ENCODE measurements around the gene PARD3B. TPM values are rescaled to one million over a fixed set of nuclear protein-coding genes. Genes with fewer than 3 reads are reported as not detected.

PARD3B gene
- total RNA-seq, 1 donor from 2014 or later, result 29.7 TPM

- no peaks in the 10 kb centered on the region for H3K27me3 Mint-ChIP-seq
- H3K4me1 Mint-ChIP-seq (ENCODE audit: low read depth), result peaks cover 15% of the 10 kb centered on the region
- no peak overlapping the region for H3K4me3 Mint-ChIP-seq (ENCODE audit: low read depth)
- no peak overlapping the region for H3K27ac Mint-ChIP-seq
- peaks cover 4% of the 10 kb centered on the region for H3K36me3 Mint-ChIP-seq (ENCODE audit: insufficient read depth)
- H3K9me3 Mint-ChIP-seq (ENCODE audit: low read depth), result peaks cover 11% of the 10 kb centered on the region
- no peak for TF ChIP-seq CTCF (IDR thresholded peaks at IDR 0.05; ENCODE audit: unreplicated experiment)
- no peak for DNase-seq (ENCODE audit: low spot score, unreplicated experiment)
Measured at GRCh38 chr2:204673877-204674276, 128.6 kb downstream of the PARD3B start.

DNA sequence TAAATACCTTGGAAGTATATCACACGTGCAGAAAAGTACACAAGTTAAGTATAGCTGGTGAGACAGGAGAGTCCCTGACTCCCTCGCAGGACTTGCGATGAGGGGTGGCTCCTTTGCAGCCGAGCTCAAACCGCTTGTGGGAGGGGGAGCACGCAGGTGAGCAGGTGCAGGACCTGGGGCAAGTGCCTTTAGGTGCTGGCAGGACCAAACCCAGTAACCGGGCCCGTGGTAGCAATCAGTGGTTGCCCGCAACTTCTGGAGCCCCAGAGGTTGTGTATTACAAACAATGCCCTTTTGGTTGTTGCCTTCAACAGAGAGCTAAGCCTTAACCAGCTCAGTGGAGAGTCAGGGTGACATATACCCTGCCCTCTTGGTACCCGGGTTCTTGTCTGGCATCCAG is 132.8 kb downstream of the PARD3B start:
- Mint-ChIP-seq H3K27ac (no peak overlapping the region), H3K4me1 (ENCODE audit: low read depth) (peaks cover 5% of the 10 kb centered on the region), H3K4me3 (ENCODE audit: low read depth) (no peak overlapping the region), H3K27me3 (no peaks in the 10 kb centered on the region), H3K36me3 (ENCODE audit: insufficient read depth) (no peaks in the 10 kb centered on the region), H3K9me3 (ENCODE audit: low read depth) (peaks cover 4% of the 10 kb centered on the region)
- no peak for DNase-seq (ENCODE audit: low spot score, unreplicated experiment)
- no peak for TF ChIP-seq CTCF (IDR thresholded peaks at IDR 0.05; ENCODE audit: unreplicated experiment)

GRCh38 chr2:204680576-204680975 is 135.3 kb downstream of the PARD3B start:
- Mint-ChIP-seq H3K27me3 (no peaks in the 10 kb centered on the region), H3K9me3 (ENCODE audit: low read depth) (peaks cover 4% of the 10 kb centered on the region), H3K4me1 (ENCODE audit: low read depth) (peaks cover 13% of the 10 kb centered on the region), H3K36me3 (ENCODE audit: insufficient read depth) (no peaks in the 10 kb centered on the region), H3K4me3 (ENCODE audit: low read depth) (no peak overlapping the region), H3K27ac (no peak overlapping the region)
- DNase-seq (ENCODE audit: low spot score, unreplicated experiment), result no peak
- no peak for TF ChIP-seq CTCF (IDR thresholded peaks at IDR 0.05; ENCODE audit: unreplicated experiment)

GRCh38 chr2:204681412-204681811 is 136.1 kb downstream of the PARD3B start:
- TF ChIP-seq CTCF (IDR thresholded peaks at IDR 0.05; ENCODE audit: unreplicated experiment), result no peak
- H3K4me3 Mint-ChIP-seq (ENCODE audit: low read depth), result no peak overlapping the region
- peak overlapping the region; percentile 23 for H3K27ac Mint-ChIP-seq

DNA sequence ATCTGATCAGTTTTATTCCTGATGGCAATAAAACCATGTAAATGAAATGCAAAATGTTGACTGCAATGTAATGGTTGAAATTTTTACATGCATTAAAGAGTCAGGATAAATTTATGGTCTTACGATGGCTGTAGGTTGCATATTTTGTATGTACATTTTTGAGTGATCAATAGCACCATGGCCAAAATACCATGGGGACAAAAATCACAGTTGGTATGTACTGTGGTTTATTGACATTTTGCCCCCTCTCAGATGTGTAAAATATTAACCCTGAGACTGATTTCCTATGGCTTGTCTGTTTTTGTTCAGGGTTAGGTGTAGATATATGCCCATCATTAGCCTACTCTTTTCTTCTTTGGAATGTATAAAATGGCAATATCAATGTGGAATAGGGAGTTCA is 138.1 kb downstream of the PARD3B start:
- Mint-ChIP-seq H3K4me3 (ENCODE audit: low read depth) (no peak overlapping the region), H3K27me3 (no peaks in the 10 kb centered on the region), H3K36me3 (ENCODE audit: insufficient read depth) (peaks cover 4% of the 10 kb centered on the region), H3K4me1 (ENCODE audit: low read depth) (peaks cover 17% of the 10 kb centered on the region), H3K9me3 (ENCODE audit: low read depth) (peaks cover 4% of the 10 kb centered on the region), H3K27ac (no peak overlapping the region)
- TF ChIP-seq CTCF (IDR thresholded peaks at IDR 0.05; ENCODE audit: unreplicated experiment), result no peak
- DNase-seq (ENCODE audit: low spot score, unreplicated experiment), result no peak

More at GRCh38 chr2:204681412-204681811, 136.1 kb downstream of the PARD3B start:
- Mint-ChIP-seq H3K9me3 (ENCODE audit: low read depth) (peaks cover 4% of the 10 kb centered on the region), H3K27me3 (no peaks in the 10 kb centered on the region), H3K4me1 (ENCODE audit: low read depth) (peaks cover 13% of the 10 kb centered on the region), H3K36me3 (ENCODE audit: insufficient read depth) (no peaks in the 10 kb centered on the region)
- no peak for DNase-seq (ENCODE audit: low spot score, unreplicated experiment)

Measured in progenitor cell of endocrine pancreas (in vitro differentiated cells).